Endothelial cell of umbilical vein (primary cell): ENCODE data around the gene THOP1. TPM values are rescaled to one million over a fixed set of nuclear protein-coding genes. Genes with fewer than 3 reads are reported as not detected.

Experiments
- BruUV-seq: library from RNA; stranded (reverse); fragments of 400-500 nt; replicated peaks from 2 replicates; lab custom pipeline; 2021; lab: Mats Ljungman, UMichigan
- CTCF ChIA-PET: fragments of 300-600, 350-600 bp; sonication (Branson Sonifier 250); formaldehyde crosslinking; loops from one replicate; lab custom pipeline; 2021; ENCODE audit warnings: antibody characterized with exemption, inconsistent platforms; lab: Charles Lee
- POLR2A ChIA-PET: fragments of 300-600, 350-600 bp; sonication (Branson Sonifier 250); formaldehyde crosslinking; loops from one replicate; lab custom pipeline; 2021; ENCODE audit warnings: antibody characterized with exemption, inconsistent platforms; lab: Charles Lee
- DNase-seq: peaks from one replicate; pipeline ENCODE4 v3.0.0-alpha.2; 2011; ENCODE audit warnings: low read depth, low spot score
- FAIRE-seq: peaks from 2 replicates; lab custom pipeline; 2011; peaks lifted over from hg19 to GRCh38; lab: Jason Lieb, UNC
- H2AFZ ChIP-seq: 2 replicates; pipeline ENCODE4 v1.6.0; 2012; ENCODE audit warnings: low read depth, low read length, control low read depth, inconsistent platforms
- H3K27ac ChIP-seq: 2 replicates; pipeline ENCODE4 v1.5.1; 2011; ENCODE audit warnings: low read depth, mild to moderate bottlenecking, control low read depth, low read length, moderate library complexity; ENCODE audit not compliant: insufficient read depth
- H3K27me3 ChIP-seq, 2 experiments: 2 replicates each; pipeline versions ENCODE4 v1.6.0 to v1.6.1; 2011; ENCODE audit warnings: low read length in 2 of 2, mixed read lengths in 1 of 2; ENCODE audit not compliant: control insufficient read depth in 2 of 2, insufficient read depth in 2 of 2
- H3K36me3 ChIP-seq, 2 experiments: 2 replicates in 1 of 2; 3 replicates in 1 of 2; pipeline ENCODE4 v1.5.1; 2011; ENCODE audit warnings: low read length in 2 of 2, mild to moderate bottlenecking in 1 of 2, moderate library complexity in 1 of 2; ENCODE audit not compliant: control insufficient read depth in 2 of 2, insufficient read depth in 2 of 2; ENCODE audit errors: extremely low read depth in 1 of 2
- H3K4me1 ChIP-seq: 3 replicates; pipeline ENCODE4 v1.5.1; 2011; ENCODE audit warnings: mild to moderate bottlenecking, low read length; ENCODE audit not compliant: control insufficient read depth, insufficient read depth; ENCODE audit errors: extremely low read depth
- H3K4me2 ChIP-seq: 2 replicates; pipeline ENCODE4 v1.6.1; 2011; ENCODE audit warnings: low read length, control low read depth, mixed read lengths; ENCODE audit not compliant: insufficient read depth
- H3K4me3 ChIP-seq, 3 experiments: fragments of 200-600 bp in 1 of 3; sonication (generic), shearing (Covaris generic) in 1 of 3; replicated peaks in 1 of 3; 2 replicates each; pipeline ENCODE4 v1.5.1; 2011 to 2016; ENCODE audit warnings: control low read depth in 3 of 3, low read length in 3 of 3, mild to moderate bottlenecking in 2 of 3, inconsistent platforms in 1 of 3, low read depth in 1 of 3, moderate library complexity in 1 of 3; ENCODE audit not compliant: insufficient read depth in 1 of 3
- H3K79me2 ChIP-seq: 2 replicates; pipeline ENCODE4 v1.6.0; 2012; ENCODE audit warnings: low read length, inconsistent platforms; ENCODE audit not compliant: control insufficient read depth, insufficient read depth
- H3K9ac ChIP-seq: replicated peaks from 2 replicates; pipeline ENCODE3; 2011; ENCODE audit warnings: low read length, control low read depth; ENCODE audit not compliant: insufficient read depth; ENCODE audit errors: extremely low read depth
- H3K9me1 ChIP-seq: replicated peaks from 3 replicates; pipeline ENCODE4 v1.6.0; 2011; ENCODE audit warnings: mild to moderate bottlenecking, low read length; ENCODE audit not compliant: control insufficient read depth, insufficient read depth; ENCODE audit errors: extremely low read depth
- H3K9me3 ChIP-seq: replicated peaks from 2 replicates; pipeline ENCODE4 v1.5.1; 2012; ENCODE audit warnings: low read length, inconsistent platforms; ENCODE audit not compliant: control insufficient read depth, insufficient read depth
- H4K20me1 ChIP-seq: replicated peaks from 2 replicates; pipeline ENCODE3; 2011; ENCODE audit warnings: mild to moderate bottlenecking, low read length; ENCODE audit not compliant: control insufficient read depth, insufficient read depth; ENCODE audit errors: extremely low read depth
- EZH2 ChIP-seq: IDR thresholded peaks from 2 replicates; pipeline ENCODE4 v1.6.1; 2012; ENCODE audit warnings: borderline replicate concordance, low read depth, mild to moderate bottlenecking, moderate library complexity, low read length, inconsistent platforms; ENCODE audit not compliant: severe bottlenecking
- FOS ChIP-seq: IDR thresholded peaks from 2 replicates; pipeline ENCODE4 v1.6.1; 2011; ENCODE audit warnings: mild to moderate bottlenecking, low read length, moderate library complexity, borderline replicate concordance; ENCODE audit not compliant: insufficient read depth
- GATA2 ChIP-seq: IDR thresholded peaks from 2 replicates; pipeline ENCODE4 v1.7.0; 2011; ENCODE audit warnings: low read depth, mild to moderate bottlenecking, moderate library complexity, mixed read lengths, low read length; ENCODE audit not compliant: insufficient read length, insufficient read depth
- JUN ChIP-seq: IDR thresholded peaks from 2 replicates; pipeline ENCODE4 v1.6.1; 2011; ENCODE audit warnings: borderline replicate concordance, low read depth; ENCODE audit not compliant: insufficient read length, insufficient read depth
- MYC ChIP-seq: IDR thresholded peaks from one replicate; pipeline ENCODE4 v1.6.1; 2011; ENCODE audit warnings: mild to moderate bottlenecking, low read depth, low read length
- POLR2A ChIP-seq: IDR thresholded peaks from 2 replicates; pipeline ENCODE4 v1.6.1; 2012; ENCODE audit warnings: low read depth, mild to moderate bottlenecking, control low read depth, low read length
- POLR2AphosphoS5 ChIP-seq: IDR thresholded peaks from 2 replicates; pipeline ENCODE4 v1.6.1; 2012; ENCODE audit warnings: low read depth, mild to moderate bottlenecking, control low read depth, low read length, moderate library complexity; ENCODE audit not compliant: insufficient read depth
- dilution Hi-C: fragments of 300-500 bp; cut with MboI; formaldehyde crosslinking; loops from one replicate; pipeline ENCODE4 v1.15.0; 2019; ENCODE audit warnings: low sequenced_read_pairs; ENCODE audit not compliant: extremely low pct_ligation_motif_present
- intact Hi-C: fragments of 100-400 bp; cut with micrococcal nuclease; formaldehyde crosslinking; loops from one replicate; pipeline ENCODE4 v1.10.0; 2022
- polyA plus RNA-seq, 4 experiments: library from polyadenylated mRNA; depleted of rRNA in 3 of 4; stranded (reverse) in 3 of 4; unstranded in 1 of 4; fragments of >200 nt; gene quantifications; 2 replicates each; pipeline versions ENCODE4 v1.2.1 to v1.2.3, GENCODE V29; 2011 to 2012; ENCODE audit warnings: missing spikeins in 1 of 4
- total RNA-seq: library from RNA; stranded (reverse); gene quantifications from 2 replicates; pipeline ENCODE4 v1.2.3, GENCODE V29; 2021
- TF ChIP-seq, protein P1 (sequence below), 2 donors: IDR thresholded peaks; 1 replicate in 1 of 2; 2 replicates in 1 of 2; pipeline ENCODE4 v1.5.1; 2011; ENCODE audit warnings: low read length in 2 of 2, mild to moderate bottlenecking in 2 of 2, moderate library complexity in 2 of 2, control low read depth in 1 of 2, inconsistent platforms in 1 of 2, low read depth in 1 of 2; ENCODE audit not compliant: insufficient read depth in 1 of 2; ENCODE audit errors: extremely low read depth in 1 of 2
- TF ChIP-seq, protein P2 (sequence below): IDR thresholded peaks from 2 replicates; pipeline ENCODE4 v1.6.1; 2011; ENCODE audit not compliant: insufficient read depth, insufficient read length

The THOP1 gene
- total and polyA plus RNA-seq, 2 donors (not counting 3 experiments of a cell fraction or from before 2014, with no cell fraction given): 88.0 to 115 TPM

DNA sequence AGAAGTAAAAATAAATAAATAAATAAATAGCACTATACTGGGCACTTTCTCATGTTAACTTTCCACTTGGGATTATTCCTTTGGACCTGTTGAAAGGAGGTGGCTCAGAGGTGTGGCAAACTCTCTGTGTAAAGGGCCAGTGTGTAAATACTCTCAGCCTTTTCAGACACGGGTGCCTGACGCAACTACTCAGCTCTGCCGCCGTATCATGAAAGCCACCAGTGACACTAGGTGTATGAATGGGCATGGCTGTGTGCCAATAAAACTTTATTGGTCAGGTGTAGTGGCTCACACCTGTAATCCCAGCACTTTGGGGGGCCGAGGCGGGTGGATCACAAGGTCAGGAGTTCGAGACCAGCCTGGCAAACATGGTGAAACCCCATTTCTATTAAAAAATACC, 25.3 kb upstream of the THOP1 start:
- no TSS peak for BruUV-seq
- CTCF ChIA-PET: interaction anchor here (1.2 kb wide), 1 partner anchor 10 kb away, joined by 7 read pairs; no protein-coding TSS in a partner anchor
- no peak overlapping the region for H3K4me3 ChIP-seq
- H3K4me2 ChIP-seq: no peak overlapping the region
- TF ChIP-seq POLR2AphosphoS5 (no peak), FOS (no peak), POLR2A (no peak), GATA2 (no peak), MYC (no peak), JUN (no peak), EZH2 (no peak)
- TF ChIP-seq, protein P1, sequence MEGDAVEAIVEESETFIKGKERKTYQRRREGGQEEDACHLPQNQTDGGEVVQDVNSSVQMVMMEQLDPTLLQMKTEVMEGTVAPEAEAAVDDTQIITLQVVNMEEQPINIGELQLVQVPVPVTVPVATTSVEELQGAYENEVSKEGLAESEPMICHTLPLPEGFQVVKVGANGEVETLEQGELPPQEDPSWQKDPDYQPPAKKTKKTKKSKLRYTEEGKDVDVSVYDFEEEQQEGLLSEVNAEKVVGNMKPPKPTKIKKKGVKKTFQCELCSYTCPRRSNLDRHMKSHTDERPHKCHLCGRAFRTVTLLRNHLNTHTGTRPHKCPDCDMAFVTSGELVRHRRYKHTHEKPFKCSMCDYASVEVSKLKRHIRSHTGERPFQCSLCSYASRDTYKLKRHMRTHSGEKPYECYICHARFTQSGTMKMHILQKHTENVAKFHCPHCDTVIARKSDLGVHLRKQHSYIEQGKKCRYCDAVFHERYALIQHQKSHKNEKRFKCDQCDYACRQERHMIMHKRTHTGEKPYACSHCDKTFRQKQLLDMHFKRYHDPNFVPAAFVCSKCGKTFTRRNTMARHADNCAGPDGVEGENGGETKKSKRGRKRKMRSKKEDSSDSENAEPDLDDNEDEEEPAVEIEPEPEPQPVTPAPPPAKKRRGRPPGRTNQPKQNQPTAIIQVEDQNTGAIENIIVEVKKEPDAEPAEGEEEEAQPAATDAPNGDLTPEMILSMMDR (IDR thresholded peaks at IDR 0.05; ENCODE audit: extremely low read depth in 1 of 2, insufficient read depth in 1 of 2, low read depth in 1 of 2, low read length in 2 of 2): no peak
- TF ChIP-seq, protein P2, sequence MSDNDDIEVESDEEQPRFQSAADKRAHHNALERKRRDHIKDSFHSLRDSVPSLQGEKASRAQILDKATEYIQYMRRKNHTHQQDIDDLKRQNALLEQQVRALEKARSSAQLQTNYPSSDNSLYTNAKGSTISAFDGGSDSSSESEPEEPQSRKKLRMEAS: no peak
- H3K9ac ChIP-seq: no peak overlapping the region
- H3K27me3 ChIP-seq: no peaks in the 10 kb centered on the region
- no peak overlapping the region for H2AFZ ChIP-seq
- H3K36me3 ChIP-seq: peaks cover 8 to 42% of the 10 kb centered on the region in 2 experiments
- FAIRE-seq (no peak), DNase-seq (no peak)
- POLR2A ChIA-PET: interaction anchor here (0.7 kb wide), 1 partner anchor 1015 kb away, joined by 3 read pairs; no protein-coding TSS in a partner anchor
- intact Hi-C loops (no loop called here), dilution Hi-C loops (loop anchor here (10.0 kb wide), 1 partner anchor 65 kb away; no protein-coding TSS in a partner anchor)
- H3K9me3 ChIP-seq: no peaks in the 10 kb centered on the region
- H3K9me1 ChIP-seq: no peaks in the 10 kb centered on the region
- no peak overlapping the region for H3K27ac ChIP-seq
- H3K4me1 ChIP-seq: no peaks in the 10 kb centered on the region
- H4K20me1 ChIP-seq: no peaks in the 10 kb centered on the region
- H3K79me2 ChIP-seq: no peaks in the 10 kb centered on the region
